ENCODE results near the gene MED22.

MED22 gene

GRCh38 chr9:133389025-133389557, 41.2 kb upstream of the MED22 start:
- TF ChIP-seq CTCF (IDR thresholded peaks at IDR 0.05), result no peak

GRCh38 chr9:133387680-133388079, 39.7 kb upstream of the MED22 start:
- TF ChIP-seq CTCF (IDR thresholded peaks at IDR 0.05), result no peak

GRCh38 chr9:133386338-133386737, 38.4 kb upstream of the MED22 start:
- TF ChIP-seq CTCF (IDR thresholded peaks at IDR 0.05), result no peak

GRCh38 chr9:133385452-133385851, 37.5 kb upstream of the MED22 start:
- TF ChIP-seq CTCF (IDR thresholded peaks at IDR 0.05), result no peak

GRCh38 chr9:133384736-133385321, 36.9 kb upstream of the MED22 start:
- no peak for TF ChIP-seq CTCF (IDR thresholded peaks at IDR 0.05)

GRCh38 chr9:133383438-133383837, 35.5 kb upstream of the MED22 start:
- no peak for TF ChIP-seq CTCF (IDR thresholded peaks at IDR 0.05)

GRCh38 chr9:133382507-133383141, 34.7 kb upstream of the MED22 start:
- TF ChIP-seq CTCF (IDR thresholded peaks at IDR 0.05), result no peak

All from LNCAP (cell line).